HEK293 (cell line): Measurements from ENCODE around the gene BCAS3.

Experiments
- CTCF ChIP-seq: fragments of 450-650 bp; formaldehyde crosslinking; IDR thresholded peaks from 2 replicates; pipeline ENCODE4 v1.5.1; 2016; ENCODE audit warnings: missing biosample characterization, missing genetic modification characterization
- PRDM10 ChIP-seq: fragments of 450-650 bp; formaldehyde crosslinking; IDR thresholded peaks from 2 replicates; pipeline ENCODE4 v1.5.1; 2016; ENCODE audit warnings: missing biosample characterization, missing genetic modification characterization
- YY1 ChIP-seq: fragments of 450-650 bp; formaldehyde crosslinking; IDR thresholded peaks from 2 replicates; pipeline ENCODE4 v1.5.1; 2018; ENCODE audit warnings: missing biosample characterization, missing genetic modification characterization
- ZBTB17 ChIP-seq: fragments of 450-650 bp; formaldehyde crosslinking; IDR thresholded peaks from 2 replicates; pipeline ENCODE4 v1.5.1; 2016; ENCODE audit warnings: missing biosample characterization, missing genetic modification characterization
- ZBTB7A ChIP-seq: fragments of 450-650 bp; formaldehyde crosslinking; IDR thresholded peaks from 2 replicates; pipeline ENCODE4 v1.5.1; 2016; ENCODE audit warnings: low read depth, missing biosample characterization, missing genetic modification characterization
- ZNF10 ChIP-seq: fragments of 450-650 bp; formaldehyde crosslinking; IDR thresholded peaks from 2 replicates; pipeline ENCODE4 v1.5.1; 2017; ENCODE audit warnings: missing biosample characterization, missing genetic modification characterization
- ZNF184 ChIP-seq: fragments of 450-650 bp; IDR thresholded peaks from 2 replicates; pipeline ENCODE4 v1.5.1; 2018; ENCODE audit warnings: missing biosample characterization, mild to moderate bottlenecking, missing genetic modification characterization
- ZNF707 ChIP-seq: fragments of 450-650 bp; formaldehyde crosslinking; IDR thresholded peaks from 2 replicates; pipeline ENCODE4 v1.5.1; 2016; ENCODE audit warnings: missing biosample characterization, missing genetic modification characterization
- TF ChIP-seq, protein P1 (sequence below): sonication (generic); formaldehyde crosslinking; IDR thresholded peaks from 2 replicates; pipeline ENCODE4 v1.8.1; 2022; ENCODE audit warnings: mild to moderate bottlenecking, moderate library complexity, missing genetic modification reagents
- TF ChIP-seq, protein P2 (sequence below): fragments of 450-650 bp; formaldehyde crosslinking; IDR thresholded peaks from 2 replicates; pipeline ENCODE4 v1.5.1; 2016; ENCODE audit warnings: missing biosample characterization, missing genetic modification characterization, low read depth

GRCh38 chr17:61279476-61280145 is 602.0 kb downstream of the BCAS3 start:
- TF ChIP-seq CTCF (no peak), YY1 (no peak), PRDM10 (tag by site-specific recombination) (no peak), ZNF707 (tag by site-specific recombination) (no peak), ZNF10 (tag by site-specific recombination) (no peak), ZBTB17 (tag by site-specific recombination) (no peak), ZBTB7A (tag by site-specific recombination) (no peak), ZNF184 (no peak)
- TF ChIP-seq, protein P1, sequence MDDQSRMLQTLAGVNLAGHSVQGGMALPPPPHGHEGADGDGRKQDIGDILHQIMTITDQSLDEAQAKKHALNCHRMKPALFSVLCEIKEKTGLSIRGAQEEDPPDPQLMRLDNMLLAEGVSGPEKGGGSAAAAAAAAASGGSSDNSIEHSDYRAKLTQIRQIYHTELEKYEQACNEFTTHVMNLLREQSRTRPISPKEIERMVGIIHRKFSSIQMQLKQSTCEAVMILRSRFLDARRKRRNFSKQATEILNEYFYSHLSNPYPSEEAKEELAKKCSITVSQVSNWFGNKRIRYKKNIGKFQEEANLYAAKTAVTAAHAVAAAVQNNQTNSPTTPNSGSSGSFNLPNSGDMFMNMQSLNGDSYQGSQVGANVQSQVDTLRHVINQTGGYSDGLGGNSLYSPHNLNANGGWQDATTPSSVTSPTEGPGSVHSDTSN (CRISPR knock-in tag), result no peak
- TF ChIP-seq, protein P2, sequence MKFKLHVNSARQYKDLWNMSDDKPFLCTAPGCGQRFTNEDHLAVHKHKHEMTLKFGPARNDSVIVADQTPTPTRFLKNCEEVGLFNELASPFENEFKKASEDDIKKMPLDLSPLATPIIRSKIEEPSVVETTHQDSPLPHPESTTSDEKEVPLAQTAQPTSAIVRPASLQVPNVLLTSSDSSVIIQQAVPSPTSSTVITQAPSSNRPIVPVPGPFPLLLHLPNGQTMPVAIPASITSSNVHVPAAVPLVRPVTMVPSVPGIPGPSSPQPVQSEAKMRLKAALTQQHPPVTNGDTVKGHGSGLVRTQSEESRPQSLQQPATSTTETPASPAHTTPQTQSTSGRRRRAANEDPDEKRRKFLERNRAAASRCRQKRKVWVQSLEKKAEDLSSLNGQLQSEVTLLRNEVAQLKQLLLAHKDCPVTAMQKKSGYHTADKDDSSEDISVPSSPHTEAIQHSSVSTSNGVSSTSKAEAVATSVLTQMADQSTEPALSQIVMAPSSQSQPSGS (tag by site-specific recombination), result no peak
